ENCODE measurements around the gene NAV1.

DNA sequence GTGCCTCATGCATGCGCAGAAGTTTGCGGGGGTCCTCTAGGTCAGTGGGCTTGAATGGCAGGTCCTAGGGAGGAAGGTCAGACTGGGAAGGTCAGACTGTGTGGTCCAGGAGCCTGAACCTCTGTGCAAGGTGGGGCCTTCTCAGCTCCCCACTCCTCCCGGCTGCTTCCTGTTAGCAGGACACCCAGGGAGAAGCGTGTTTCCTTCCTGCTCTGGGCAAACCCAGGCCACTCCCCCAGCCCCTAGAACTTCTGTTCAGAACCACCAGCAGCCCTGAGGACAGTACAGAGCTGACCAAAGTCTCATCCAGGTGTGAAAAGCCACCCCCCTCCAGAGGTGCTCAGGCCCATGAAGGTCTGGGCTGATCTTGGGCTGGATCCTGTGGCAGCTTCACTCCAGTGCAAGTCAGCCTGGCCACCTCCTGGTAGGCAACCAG, 29.9 kb downstream of the NAV1 start:
- TF ChIP-seq TARDBP (IDR thresholded peaks at IDR 0.05): no peak
- TF ChIP-seq L3MBTL2 (conservative IDR thresholded peaks at IDR 0.05): no peak
- no peak for TF ChIP-seq ZNF384 (IDR thresholded peaks at IDR 0.05)
- no peak for TF ChIP-seq BHLHE40 (IDR thresholded peaks at IDR 0.05; ENCODE audit: borderline replicate concordance)
- TF ChIP-seq SUZ12 (IDR thresholded peaks at IDR 0.05): no peak
